GM23338 (cell line): ENCODE results near the gene PHF10. TPM values are rescaled to one million over a fixed set of nuclear protein-coding genes. Genes with fewer than 3 reads are reported as not detected.

Experiments
- ATAC-seq: fragments of 200-7000 bp; cut with Tn5 transposase; 3 replicates; pipeline ENCODE4 v1.9.1; 2020
- DNase-seq: peaks from one replicate; pipeline ENCODE4 v3.0.0-alpha.2; 2015; ENCODE audit warnings: low spot score
- H2AFZ ChIP-seq: fragments of 200-600 bp; sonication (generic); 2 replicates; pipeline ENCODE4 v1.8.0; 2016; ENCODE audit warnings: antibody characterized with exemption, mild to moderate bottlenecking, moderate library complexity
- H3F3A ChIP-seq: fragments of 200-600 bp; sonication (generic); replicated peaks from 2 replicates; pipeline ENCODE4 v1.8.0; 2017; ENCODE audit warnings: antibody characterized with exemption, mixed run types, low read depth
- H3K27ac ChIP-seq: fragments of 200-600 bp; sonication (generic); 2 replicates; pipeline ENCODE4 v1.6.1; 2016; ENCODE audit warnings: low read depth
- H3K27me3 ChIP-seq: fragments of 200-600 bp; sonication (generic); 2 replicates; pipeline ENCODE4 v1.8.0; 2016; ENCODE audit warnings: mild to moderate bottlenecking, mixed run types, moderate library complexity; ENCODE audit not compliant: insufficient read depth
- H3K36me3 ChIP-seq: fragments of 200-600 bp; sonication (generic); 2 replicates; pipeline ENCODE4 v1.8.0; 2016; ENCODE audit warnings: mild to moderate bottlenecking; ENCODE audit not compliant: insufficient read depth
- H3K4me1 ChIP-seq: fragments of 200-600 bp; sonication (generic); 2 replicates; pipeline ENCODE4 v1.8.0; 2016; ENCODE audit warnings: mild to moderate bottlenecking, moderate library complexity; ENCODE audit not compliant: insufficient read depth
- H3K4me2 ChIP-seq: fragments of 200-600 bp; sonication (generic); 2 replicates; pipeline ENCODE4 v1.7.1; 2017; ENCODE audit warnings: mixed run types
- H3K4me3 ChIP-seq: fragments of 200-600 bp; sonication (generic); 2 replicates; pipeline ENCODE4 v1.6.1; 2016; ENCODE audit warnings: mixed run types
- H3K79me2 ChIP-seq: fragments of 200-600 bp; sonication (generic); replicated peaks from 2 replicates; pipeline ENCODE4 v1.8.0; 2017; ENCODE audit warnings: mild to moderate bottlenecking; ENCODE audit not compliant: insufficient read depth
- H3K9me2 ChIP-seq: fragments of 200-600 bp; sonication (generic); 2 replicates; pipeline ENCODE4 v1.8.0; 2017; ENCODE audit not compliant: insufficient read depth
- H4K20me1 ChIP-seq: fragments of 200-600 bp; sonication (generic); replicated peaks from 2 replicates; pipeline ENCODE4 v1.8.0; 2017; ENCODE audit warnings: mild to moderate bottlenecking; ENCODE audit not compliant: insufficient read depth
- H3K27ac Mint-ChIP-seq: 2 replicates; pipeline ENCODE4 v1.8.0; 2020; ENCODE audit warnings: inconsistent platforms, mild to moderate bottlenecking, moderate library complexity, mixed read lengths
- H3K27me3 Mint-ChIP-seq: 3 replicates; pipeline ENCODE4 v1.8.0; 2022; ENCODE audit warnings: low read depth, mild to moderate bottlenecking, moderate library complexity, mixed read lengths, inconsistent platforms; ENCODE audit not compliant: insufficient read depth, poor library complexity
- H3K36me3 Mint-ChIP-seq: 3 replicates; pipeline ENCODE4 v1.8.0; 2021; ENCODE audit warnings: low read depth, mild to moderate bottlenecking, inconsistent platforms, moderate library complexity, mixed read lengths
- H3K4me1 Mint-ChIP-seq: 3 replicates; pipeline ENCODE4 v1.8.0; 2020; ENCODE audit warnings: mild to moderate bottlenecking, inconsistent platforms, mixed read lengths
- H3K4me3 Mint-ChIP-seq: 3 replicates; pipeline ENCODE4 v1.8.0; 2021; ENCODE audit warnings: moderate library complexity, mild to moderate bottlenecking, inconsistent platforms, mixed read lengths
- H3K9me3 Mint-ChIP-seq: 3 replicates; pipeline ENCODE4 v1.8.0; 2020; ENCODE audit warnings: moderate library complexity, mild to moderate bottlenecking, inconsistent platforms, mixed read lengths
- CREB1 ChIP-seq: fragments of 250-450 bp; sonication (Bioruptor Pico); IDR thresholded peaks from 2 replicates; pipeline ENCODE4 v1.5.0; 2020; ENCODE audit warnings: low read depth, mild to moderate bottlenecking, moderate library complexity
- CTCF ChIP-seq, 2 experiments: fragments of 200-600 bp in 1 of 2; sonication (generic) in 1 of 2; conservative IDR thresholded peaks; 2 replicates each; pipeline versions ENCODE4 v1.5.1 to v1.6.1; 2016 to 2017; ENCODE audit warnings: antibody characterized with exemption in 2 of 2, low read depth in 2 of 2, mild to moderate bottlenecking in 2 of 2, moderate library complexity in 1 of 2
- EZH2 ChIP-seq: fragments of 200-600 bp; sonication (generic); IDR thresholded peaks from one replicate; pipeline ENCODE4 v1.8.0; 2017; ENCODE audit warnings: antibody characterized with exemption, mild to moderate bottlenecking, low read depth; ENCODE audit not compliant: unreplicated experiment
- EZH2phosphoT487 ChIP-seq: fragments of 200-600 bp; sonication (generic); IDR thresholded peaks from one replicate; pipeline ENCODE4 v1.8.1; 2018; ENCODE audit warnings: antibody characterized with exemption; ENCODE audit not compliant: unreplicated experiment
- JUNB ChIP-seq: IDR thresholded peaks from one replicate; pipeline ENCODE4 v1.6.1; 2016; ENCODE audit warnings: antibody characterized with exemption; ENCODE audit not compliant: unreplicated experiment
- NANOG ChIP-seq: IDR thresholded peaks from 2 replicates; pipeline ENCODE4 v1.6.1; 2016; ENCODE audit warnings: antibody characterized with exemption, borderline replicate concordance
- STAT1 ChIP-seq: IDR thresholded peaks from one replicate; pipeline ENCODE4 v1.6.1; 2016; ENCODE audit warnings: antibody characterized with exemption; ENCODE audit not compliant: unreplicated experiment
- ZNF331 ChIP-seq: fragments of 250-450 bp; sonication (Bioruptor Pico); IDR thresholded peaks from 2 replicates; pipeline ENCODE4 v1.5.0; 2020; ENCODE audit warnings: low read depth, mild to moderate bottlenecking, moderate library complexity
- polyA plus RNA-seq: library from polyadenylated mRNA; unstranded; fragments of >200 nt; fragmentation: Nextera tagmentation; extraction: Ambion mirVana; gene quantifications from 2 replicates; pipeline ENCODE4 v1.2.1, GENCODE V29; 2016
- total RNA-seq: library from RNA; depleted of rRNA; stranded (reverse); fragments of >200 nt; shearing (Covaris generic); gene quantifications from 2 replicates; pipeline ENCODE4 v1.2.3, GENCODE V29; 2014

Gene PHF10
- total and polyA plus RNA-seq, 2 experiments from 2014 or later: 16.5 to 44.7 TPM

- H3K27ac Mint-ChIP-seq: peak overlapping the region; percentile 37; the same call in 1 of the 2 replicates
- DNase-seq: no peak
Observed at GRCh38 chr6:169684056-169684455, 40.2 kb downstream of the PHF10 start.

GRCh38 chr6:169678342-169678741 lies 46.0 kb downstream of the PHF10 start:
- DNase-seq (no peak), ATAC-seq (no peak)
- Mint-ChIP-seq H3K9me3 (no peaks in the 10 kb centered on the region; the same call in 2 of the 3 replicates), H3K27me3 (no peaks in the 10 kb centered on the region), H3K36me3 (peaks cover 71% of the 10 kb centered on the region), H3K4me3 (no peak overlapping the region), H3K4me1 (peaks cover 8% of the 10 kb centered on the region), H3K27ac (no peak overlapping the region)
- H3K9me2 ChIP-seq: no peaks in the 10 kb centered on the region
- H3F3A ChIP-seq: no peaks in the 10 kb centered on the region
- H3K27ac ChIP-seq: no peak overlapping the region
- no peaks in the 10 kb centered on the region for H3K4me1 ChIP-seq
- no peak overlapping the region for H3K4me3 ChIP-seq
- H3K36me3 ChIP-seq: peaks cover 3% of the 10 kb centered on the region
- no peaks in the 10 kb centered on the region; the same call in 1 of the 2 replicates for H4K20me1 ChIP-seq
- no peaks in the 10 kb centered on the region for H3K27me3 ChIP-seq
- H3K4me2 ChIP-seq: no peak overlapping the region
- H3K79me2 ChIP-seq: peaks cover 49% of the 10 kb centered on the region
- H2AFZ ChIP-seq: no peak overlapping the region
- TF ChIP-seq EZH2phosphoT487: no peak
- no peak for TF ChIP-seq NANOG
- no peak for TF ChIP-seq CTCF (conservative IDR thresholded peaks at IDR 0.05; ENCODE audit: low read depth in 2 of 2)
- TF ChIP-seq CREB1 (CRISPR knock-in tag): no peak
- no peak for TF ChIP-seq STAT1

More at GRCh38 chr6:169684056-169684455, 40.2 kb downstream of the PHF10 start:
- no peak overlapping the region for H3K27ac ChIP-seq
- peaks cover 69% of the 10 kb centered on the region for H3K79me2 ChIP-seq
- peaks cover 91% of the 10 kb centered on the region for H3K36me3 Mint-ChIP-seq
- peaks cover 27% of the 10 kb centered on the region for H3K36me3 ChIP-seq
- no peak for ATAC-seq
- H3K4me1 Mint-ChIP-seq: no peaks in the 10 kb centered on the region; the same call in 2 of the 3 replicates
- no peak overlapping the region for H3K4me2 ChIP-seq
- peaks cover 3% of the 10 kb centered on the region; the same call in 2 of the 3 replicates for H3K9me3 Mint-ChIP-seq
- H3K4me3 ChIP-seq: no peak overlapping the region
- H3K4me3 Mint-ChIP-seq: no peak overlapping the region
- no peak overlapping the region for H2AFZ ChIP-seq
- H3K27me3 Mint-ChIP-seq: peaks cover 1% of the 10 kb centered on the region
- H4K20me1 ChIP-seq: peaks cover 4% of the 10 kb centered on the region; the same call in 1 of the 2 replicates
- H3K27me3 ChIP-seq: no peaks in the 10 kb centered on the region
- no peaks in the 10 kb centered on the region for H3F3A ChIP-seq
- no peaks in the 10 kb centered on the region for H3K4me1 ChIP-seq
- 0 out of 2 replicates have a peak, but pooled peaks cover 3% of the 10 kb centered on the region for H3K9me2 ChIP-seq
- TF ChIP-seq EZH2: no peak
- no peak for TF ChIP-seq CREB1 (CRISPR knock-in tag)
- no peak for TF ChIP-seq ZNF331 (CRISPR knock-in tag)
- TF ChIP-seq JUNB: no peak
- TF ChIP-seq CTCF (conservative IDR thresholded peaks at IDR 0.05; ENCODE audit: low read depth in 2 of 2): no peak
